Prostate gland (tissue), 2 donors: ENCODE results near the gene KLHL29.

Experiments used
- POLR2A ChIP-seq: fragments of 450-650 bp; IDR thresholded peaks from one replicate; pipeline ENCODE4 v1.6.1; 2016; ENCODE audit warnings: antibody characterized with exemption, mild to moderate bottlenecking
- POLR2AphosphoS5 ChIP-seq: sonication (generic); formaldehyde crosslinking; IDR thresholded peaks from one replicate; pipeline ENCODE4 v1.6.1; 2017; ENCODE audit warnings: antibody characterized with exemption
- TF ChIP-seq, protein P1 (sequence below), 4 experiments: fragments of 200-600 bp in 2 of 4; fragments of 450-650 bp in 2 of 4; sonication (generic) in 2 of 4; IDR thresholded peaks; 1 replicate in 3 of 4; 2 replicates in 1 of 4; pipeline ENCODE4 v1.5.1; 2016 to 2019; ENCODE audit warnings: antibody characterized with exemption in 4 of 4, mild to moderate bottlenecking in 2 of 4, moderate library complexity in 2 of 4

DNA sequence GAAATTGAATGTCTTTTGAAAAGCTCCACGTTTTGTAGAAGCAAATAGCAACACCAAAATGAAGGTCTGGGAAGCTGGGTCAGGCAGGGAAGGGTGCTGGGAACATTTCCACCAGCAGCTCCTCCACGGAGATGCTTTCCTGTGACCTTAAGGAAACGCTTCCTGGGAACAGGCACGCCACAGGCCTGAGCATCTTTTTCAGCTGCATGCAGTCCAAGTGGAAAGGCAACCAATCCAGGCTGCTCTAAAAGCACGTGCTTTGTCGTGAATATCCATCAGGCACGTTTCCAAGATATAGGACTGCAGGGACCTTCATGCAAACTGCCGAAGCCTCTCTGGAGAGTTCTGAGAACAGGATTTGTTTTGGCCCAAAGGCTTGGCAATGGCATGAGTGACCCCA, 109.3 kb downstream of the KLHL29 start:
- TF ChIP-seq POLR2A (no peak), POLR2AphosphoS5 (no peak)
- TF ChIP-seq, protein P1, sequence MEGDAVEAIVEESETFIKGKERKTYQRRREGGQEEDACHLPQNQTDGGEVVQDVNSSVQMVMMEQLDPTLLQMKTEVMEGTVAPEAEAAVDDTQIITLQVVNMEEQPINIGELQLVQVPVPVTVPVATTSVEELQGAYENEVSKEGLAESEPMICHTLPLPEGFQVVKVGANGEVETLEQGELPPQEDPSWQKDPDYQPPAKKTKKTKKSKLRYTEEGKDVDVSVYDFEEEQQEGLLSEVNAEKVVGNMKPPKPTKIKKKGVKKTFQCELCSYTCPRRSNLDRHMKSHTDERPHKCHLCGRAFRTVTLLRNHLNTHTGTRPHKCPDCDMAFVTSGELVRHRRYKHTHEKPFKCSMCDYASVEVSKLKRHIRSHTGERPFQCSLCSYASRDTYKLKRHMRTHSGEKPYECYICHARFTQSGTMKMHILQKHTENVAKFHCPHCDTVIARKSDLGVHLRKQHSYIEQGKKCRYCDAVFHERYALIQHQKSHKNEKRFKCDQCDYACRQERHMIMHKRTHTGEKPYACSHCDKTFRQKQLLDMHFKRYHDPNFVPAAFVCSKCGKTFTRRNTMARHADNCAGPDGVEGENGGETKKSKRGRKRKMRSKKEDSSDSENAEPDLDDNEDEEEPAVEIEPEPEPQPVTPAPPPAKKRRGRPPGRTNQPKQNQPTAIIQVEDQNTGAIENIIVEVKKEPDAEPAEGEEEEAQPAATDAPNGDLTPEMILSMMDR (IDR thresholded peaks at IDR 0.05) = no peak
